WI38 (cell line): ENCODE results near the gene CAMK2D.

ENCODE experiments used
- H3K4me3 ChIP-seq: 2 replicates; pipeline ENCODE4 v1.5.1; 2011; ENCODE audit warnings: low read depth, mild to moderate bottlenecking, control low read depth, low read length
- TF ChIP-seq, protein P1 (sequence below): IDR thresholded peaks from 2 replicates; pipeline ENCODE4 v1.5.1; 2012; ENCODE audit warnings: low read depth, mild to moderate bottlenecking, control low read depth, low read length

CAMK2D gene

DNA sequence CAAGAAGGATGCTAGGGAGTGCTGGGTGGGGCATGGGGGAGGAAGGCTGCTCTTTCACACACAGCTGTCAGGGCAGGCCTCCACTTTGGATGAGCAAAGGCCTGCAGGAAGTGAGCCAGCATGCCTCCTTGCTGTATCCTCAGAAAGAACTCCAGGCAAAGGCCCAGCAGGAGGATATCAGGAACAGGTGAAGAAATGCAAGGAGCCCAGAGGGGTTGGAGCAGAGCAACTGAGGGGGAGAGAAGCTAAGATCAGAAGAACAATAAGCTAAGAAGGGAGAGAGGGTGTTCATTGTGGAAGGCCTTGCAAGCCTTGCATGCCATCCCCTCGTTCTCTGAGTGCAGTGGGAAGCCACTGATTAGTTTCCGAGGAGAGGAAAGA, 115.1 kb downstream of the CAMK2D start:
- H3K4me3 ChIP-seq, result no peak overlapping the region
- TF ChIP-seq, protein P1, sequence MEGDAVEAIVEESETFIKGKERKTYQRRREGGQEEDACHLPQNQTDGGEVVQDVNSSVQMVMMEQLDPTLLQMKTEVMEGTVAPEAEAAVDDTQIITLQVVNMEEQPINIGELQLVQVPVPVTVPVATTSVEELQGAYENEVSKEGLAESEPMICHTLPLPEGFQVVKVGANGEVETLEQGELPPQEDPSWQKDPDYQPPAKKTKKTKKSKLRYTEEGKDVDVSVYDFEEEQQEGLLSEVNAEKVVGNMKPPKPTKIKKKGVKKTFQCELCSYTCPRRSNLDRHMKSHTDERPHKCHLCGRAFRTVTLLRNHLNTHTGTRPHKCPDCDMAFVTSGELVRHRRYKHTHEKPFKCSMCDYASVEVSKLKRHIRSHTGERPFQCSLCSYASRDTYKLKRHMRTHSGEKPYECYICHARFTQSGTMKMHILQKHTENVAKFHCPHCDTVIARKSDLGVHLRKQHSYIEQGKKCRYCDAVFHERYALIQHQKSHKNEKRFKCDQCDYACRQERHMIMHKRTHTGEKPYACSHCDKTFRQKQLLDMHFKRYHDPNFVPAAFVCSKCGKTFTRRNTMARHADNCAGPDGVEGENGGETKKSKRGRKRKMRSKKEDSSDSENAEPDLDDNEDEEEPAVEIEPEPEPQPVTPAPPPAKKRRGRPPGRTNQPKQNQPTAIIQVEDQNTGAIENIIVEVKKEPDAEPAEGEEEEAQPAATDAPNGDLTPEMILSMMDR, result no peak

DNA sequence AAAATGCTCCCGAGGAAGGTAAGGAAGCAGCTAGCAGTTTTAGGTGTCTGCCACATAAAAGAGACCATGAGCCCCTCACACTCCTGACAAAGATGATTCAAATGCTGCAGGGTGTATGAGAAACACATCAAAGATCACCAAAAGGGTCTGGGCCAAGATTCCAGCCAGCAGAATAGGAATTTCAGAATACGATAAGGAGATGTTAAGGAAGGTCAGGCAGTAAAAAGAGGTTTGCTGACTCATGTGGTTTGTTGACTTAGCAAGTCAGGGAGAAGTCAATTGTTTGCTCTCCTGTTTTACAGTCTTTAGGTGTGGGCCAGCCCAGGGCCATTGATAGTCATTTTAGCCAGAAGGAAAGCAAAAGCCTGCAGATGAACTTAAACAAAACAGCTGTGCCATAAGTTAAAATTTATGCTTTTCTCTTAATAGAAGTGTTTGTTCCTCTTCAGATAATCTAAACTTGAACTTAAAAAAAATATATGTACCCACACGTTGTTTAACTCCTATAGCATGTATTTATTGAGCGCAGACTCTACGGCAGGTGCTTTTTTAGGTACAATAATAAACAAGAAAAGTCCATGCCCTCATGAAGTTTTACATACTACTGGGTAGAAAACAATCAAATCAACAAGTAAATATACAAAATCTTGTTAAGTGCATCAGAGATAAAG, 115.6 kb downstream of the CAMK2D start:
- TF ChIP-seq, protein P1, result no peak
- H3K4me3 ChIP-seq, result no peak overlapping the region

DNA sequence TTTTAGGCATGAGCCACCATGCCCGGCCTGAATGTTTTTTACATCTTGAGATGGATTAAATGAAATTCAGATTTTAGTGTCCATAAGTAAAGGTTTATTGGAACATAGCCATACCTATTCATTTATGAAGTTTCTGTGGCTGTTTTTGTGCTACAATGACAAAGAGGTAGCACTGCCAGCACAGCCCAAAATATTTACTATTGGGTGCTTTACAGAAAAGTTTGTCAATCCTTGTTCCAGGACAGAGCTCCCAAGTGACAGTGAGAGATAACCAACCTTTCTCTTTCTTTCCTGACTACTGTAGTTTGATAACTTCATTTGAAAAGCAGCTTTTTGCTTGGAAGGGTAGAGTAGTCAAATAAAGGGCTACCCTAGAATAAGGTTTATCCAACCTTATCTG, 116.2 kb downstream of the CAMK2D start:
- TF ChIP-seq, protein P1, result no peak
- no peak overlapping the region for H3K4me3 ChIP-seq

DNA sequence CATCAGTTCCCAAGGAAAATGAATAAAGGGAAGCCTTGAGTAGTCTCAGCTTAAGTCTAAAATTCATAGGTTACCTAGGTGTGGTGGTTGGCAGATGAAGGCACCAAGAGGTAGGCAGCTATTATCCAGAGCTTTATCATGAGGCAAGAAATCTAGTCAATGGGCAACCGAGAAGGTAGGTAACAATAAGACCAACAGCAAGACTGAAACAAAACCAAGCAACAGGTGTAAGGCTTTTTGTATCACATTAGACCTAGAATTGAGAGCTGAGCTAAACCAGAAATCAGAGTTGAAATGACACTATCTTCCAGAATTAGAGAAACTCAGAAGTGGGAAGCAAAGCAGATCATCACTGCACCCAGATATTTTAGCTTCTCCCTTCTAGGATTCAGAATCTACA, 117.1 kb downstream of the CAMK2D start:
- H3K4me3 ChIP-seq, result no peak overlapping the region
- TF ChIP-seq, protein P1, result no peak

DNA sequence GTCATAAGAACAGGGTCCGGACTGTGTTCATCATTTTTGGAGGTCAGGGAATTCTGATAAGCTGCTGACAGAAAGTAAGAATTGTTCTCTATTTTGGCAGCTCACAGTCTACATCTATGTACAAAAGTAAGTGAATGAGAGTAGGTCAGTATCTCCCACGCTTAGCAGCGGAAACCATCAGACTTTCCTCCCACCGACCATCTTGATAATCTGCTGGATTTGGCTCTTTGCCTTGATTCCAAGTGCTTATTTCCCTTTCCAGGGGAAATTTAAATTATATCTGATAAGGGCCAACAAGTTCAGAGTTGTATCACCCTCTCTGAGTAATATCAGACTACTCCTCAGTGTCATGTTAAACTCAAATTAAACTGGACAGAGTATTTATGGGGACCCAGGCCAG, 118.0 kb downstream of the CAMK2D start:
- TF ChIP-seq, protein P1, result no peak
- H3K4me3 ChIP-seq, result no peak overlapping the region

DNA sequence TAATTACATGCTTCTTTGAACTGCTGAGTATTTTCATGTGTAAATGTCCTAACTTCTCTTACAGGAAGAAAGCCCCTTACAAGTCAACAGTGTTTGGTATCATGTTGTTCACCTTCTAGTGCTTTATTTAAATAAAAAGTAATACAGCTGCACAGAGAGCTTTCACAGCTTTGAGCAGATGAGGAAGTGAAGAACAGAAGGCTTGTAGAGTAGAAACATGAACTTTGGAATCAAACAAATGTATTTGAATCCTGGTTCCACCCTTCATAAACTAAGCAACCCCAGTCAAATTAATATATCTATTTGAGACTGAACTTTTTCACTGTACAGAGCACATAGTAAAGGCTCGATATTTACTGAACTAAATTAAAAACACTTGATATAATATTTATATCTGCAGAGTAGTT, 120.5 kb downstream of the CAMK2D start:
- TF ChIP-seq, protein P1, result no peak
- H3K4me3 ChIP-seq, result no peak overlapping the region

DNA sequence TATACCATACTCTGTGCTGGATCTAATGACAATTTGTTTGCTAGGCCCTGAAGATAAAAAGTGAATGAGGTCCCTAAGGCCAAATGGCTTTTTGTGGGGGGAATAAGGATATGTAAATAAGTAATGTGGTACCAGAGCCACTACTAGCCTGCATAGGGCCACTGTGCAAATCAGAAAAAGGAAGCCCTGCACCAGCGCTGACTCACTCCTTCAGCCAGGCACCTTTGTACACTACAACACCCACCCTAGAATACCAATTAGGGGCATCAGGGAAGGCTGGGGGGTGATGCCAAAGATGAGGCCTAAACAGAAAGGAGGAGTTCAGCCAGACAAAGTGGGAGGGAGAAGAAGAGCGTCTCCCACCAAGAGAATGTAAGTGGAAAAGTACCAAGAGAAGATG, 122.2 kb downstream of the CAMK2D start:
- TF ChIP-seq, protein P1, result no peak
- no peak overlapping the region for H3K4me3 ChIP-seq
